Sigmoid colon (tissue), 4 donors: ENCODE results near the gene PDPK1.

Source experiments
- CTCF ChIP-seq, 4 experiments: fragments of 450-650 bp in 3 of 4; fragments of 200-600 bp in 1 of 4; IDR thresholded peaks; one replicate each; pipeline ENCODE4 v1.5.1; 2016 to 2019; ENCODE audit warnings: antibody characterized with exemption in 4 of 4, mild to moderate bottlenecking in 3 of 4, moderate library complexity in 2 of 4
- POLR2AphosphoS5 ChIP-seq, 4 donors: sonication (generic); formaldehyde crosslinking; IDR thresholded peaks; one replicate each; pipeline ENCODE4 v1.6.1; 2017; ENCODE audit warnings: antibody characterized with exemption in 4 of 4

- TF ChIP-seq CTCF (IDR thresholded peaks at IDR 0.05), result peak; percentile 98 to 99 (median 98)
- TF ChIP-seq POLR2AphosphoS5 (IDR thresholded peaks at IDR 0.05), result peak in 1 of 4 donors; percentile 23
Observed at GRCh38 chr16:2500918-2501750, 36.7 kb upstream of the PDPK1 start.
